ENCODE measurements around the gene ZGLP1.
"Not testable (repeated sequence)": the region's sequence is repeated elsewhere in the genome, so short reads cannot be mapped to it uniquely, and the experiment has no call there.

ZGLP1 gene

DNA sequence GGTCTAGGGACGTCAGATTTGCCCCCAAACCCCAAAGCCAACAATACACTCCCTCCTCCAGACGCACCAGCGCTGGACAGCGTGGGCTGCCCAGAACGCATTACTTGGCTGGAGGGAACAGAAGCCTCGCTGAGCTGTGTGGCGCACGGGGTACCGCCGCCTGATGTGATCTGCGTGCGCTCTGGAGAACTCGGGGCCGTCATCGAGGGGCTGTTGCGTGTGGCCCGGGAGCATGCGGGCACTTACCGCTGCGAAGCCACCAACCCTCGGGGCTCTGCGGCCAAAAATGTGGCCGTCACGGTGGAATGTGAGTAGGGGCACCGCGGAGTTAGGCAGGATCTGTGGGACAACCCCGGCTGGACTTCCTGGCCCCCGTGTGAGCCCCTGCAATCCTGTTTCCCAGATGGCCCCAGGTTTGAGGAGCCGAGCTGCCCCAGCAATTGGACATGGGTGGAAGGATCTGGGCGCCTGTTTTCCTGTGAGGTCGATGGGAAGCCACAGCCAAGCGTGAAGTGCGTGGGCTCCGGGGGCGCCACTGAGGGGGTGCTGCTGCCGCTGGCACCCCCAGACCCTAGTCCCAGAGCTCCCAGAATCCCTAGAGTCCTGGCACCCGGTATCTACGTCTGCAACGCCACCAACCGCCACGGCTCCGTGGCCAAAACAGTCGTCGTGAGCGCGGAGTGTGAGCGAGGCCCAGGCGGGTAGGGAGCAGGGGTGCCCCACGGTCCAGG, 15.8 kb downstream of the ZGLP1 start:
- no peak for DNase-seq (ENCODE audit: low read depth)

DNA sequence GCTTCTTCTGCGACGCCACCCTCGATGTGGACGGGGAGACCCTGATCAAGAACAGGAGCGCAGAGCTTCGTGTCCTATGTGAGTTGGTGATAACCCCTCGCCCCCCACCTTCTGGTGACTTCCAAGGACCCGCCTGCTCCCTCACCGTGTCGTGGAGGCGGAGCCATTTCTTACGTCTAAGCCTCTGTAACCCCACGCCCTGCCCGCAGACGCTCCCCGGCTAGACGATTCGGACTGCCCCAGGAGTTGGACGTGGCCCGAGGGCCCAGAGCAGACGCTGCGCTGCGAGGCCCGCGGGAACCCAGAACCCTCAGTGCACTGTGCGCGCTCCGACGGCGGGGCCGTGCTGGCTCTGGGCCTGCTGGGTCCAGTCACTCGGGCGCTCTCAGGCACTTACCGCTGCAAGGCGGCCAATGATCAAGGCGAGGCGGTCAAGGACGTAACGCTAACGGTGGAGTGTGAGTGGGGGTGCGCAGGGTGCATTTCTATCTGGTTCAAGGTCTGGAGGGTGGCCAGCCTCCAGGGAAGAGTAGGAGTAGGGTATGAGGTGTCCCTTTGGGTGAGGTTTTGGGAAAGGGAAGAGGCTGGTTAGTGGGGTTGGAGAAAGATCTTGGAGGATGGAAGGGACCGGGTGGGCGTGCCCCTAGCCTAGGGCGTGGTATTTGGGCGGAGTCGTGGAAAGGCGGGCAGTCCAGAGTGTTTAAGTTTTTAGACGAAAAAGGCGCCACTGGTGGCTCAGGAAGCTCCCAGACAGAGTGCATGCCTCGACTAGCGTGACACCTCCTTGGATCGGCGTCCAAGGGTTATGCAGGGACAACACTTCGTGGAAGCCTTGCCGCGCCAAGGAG, 16.6 kb downstream of the ZGLP1 start:
- DNase-seq (ENCODE audit: low read depth), result no peak

DNA sequence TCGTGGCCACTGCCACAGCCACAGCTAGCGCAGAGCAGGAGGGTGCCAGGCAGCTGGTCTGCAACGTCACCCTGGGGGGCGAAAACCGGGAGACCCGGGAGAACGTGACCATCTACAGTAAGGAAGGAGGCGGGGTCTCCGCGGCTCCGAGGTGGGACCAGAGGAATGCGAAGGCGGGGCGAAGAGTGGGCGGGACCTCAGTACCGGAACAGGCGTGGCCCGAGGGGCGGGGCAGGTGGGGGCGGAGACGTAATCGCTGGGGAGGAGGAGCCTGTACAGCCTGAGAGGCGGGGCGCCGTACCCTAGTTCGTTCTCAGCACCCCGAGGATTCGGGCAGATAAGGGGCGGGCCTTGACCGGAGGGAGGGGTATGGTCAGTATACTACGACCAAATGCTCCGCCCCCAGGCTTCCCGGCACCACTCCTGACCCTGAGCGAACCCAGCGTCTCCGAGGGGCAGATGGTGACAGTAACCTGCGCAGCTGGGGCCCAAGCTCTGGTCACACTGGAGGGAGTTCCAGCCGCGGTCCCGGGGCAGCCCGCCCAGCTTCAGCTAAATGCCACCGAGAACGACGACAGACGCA, 17.3 kb downstream of the ZGLP1 start:
- peak; percentile 58 for DNase-seq (ENCODE audit: low read depth)

DNA sequence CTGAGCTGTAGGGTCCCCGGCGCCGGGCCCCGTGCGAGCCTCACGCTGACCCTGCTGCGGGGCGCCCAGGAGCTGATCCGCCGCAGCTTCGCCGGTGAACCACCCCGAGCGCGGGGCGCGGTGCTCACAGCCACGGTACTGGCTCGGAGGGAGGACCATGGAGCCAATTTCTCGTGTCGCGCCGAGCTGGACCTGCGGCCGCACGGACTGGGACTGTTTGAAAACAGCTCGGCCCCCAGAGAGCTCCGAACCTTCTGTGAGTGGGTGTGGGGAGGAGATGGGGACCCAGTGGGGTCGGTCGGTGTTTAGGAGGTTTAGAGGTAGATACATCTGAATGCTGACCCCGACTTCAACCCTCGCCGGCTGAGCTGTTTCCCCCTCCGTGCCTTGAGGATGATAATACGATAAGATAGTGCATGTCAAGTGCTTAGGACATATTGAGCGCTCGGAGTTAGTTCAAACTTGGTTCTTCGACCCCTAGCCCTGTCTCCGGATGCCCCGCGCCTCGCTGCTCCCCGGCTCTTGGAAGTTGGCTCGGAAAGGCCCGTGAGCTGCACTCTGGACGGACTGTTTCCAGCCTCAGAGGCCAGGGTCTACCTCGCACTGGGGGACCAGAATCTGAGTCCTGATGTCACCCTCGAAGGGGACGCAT, 17.9 kb downstream of the ZGLP1 start:
- no peak for DNase-seq (ENCODE audit: low read depth)

DNA sequence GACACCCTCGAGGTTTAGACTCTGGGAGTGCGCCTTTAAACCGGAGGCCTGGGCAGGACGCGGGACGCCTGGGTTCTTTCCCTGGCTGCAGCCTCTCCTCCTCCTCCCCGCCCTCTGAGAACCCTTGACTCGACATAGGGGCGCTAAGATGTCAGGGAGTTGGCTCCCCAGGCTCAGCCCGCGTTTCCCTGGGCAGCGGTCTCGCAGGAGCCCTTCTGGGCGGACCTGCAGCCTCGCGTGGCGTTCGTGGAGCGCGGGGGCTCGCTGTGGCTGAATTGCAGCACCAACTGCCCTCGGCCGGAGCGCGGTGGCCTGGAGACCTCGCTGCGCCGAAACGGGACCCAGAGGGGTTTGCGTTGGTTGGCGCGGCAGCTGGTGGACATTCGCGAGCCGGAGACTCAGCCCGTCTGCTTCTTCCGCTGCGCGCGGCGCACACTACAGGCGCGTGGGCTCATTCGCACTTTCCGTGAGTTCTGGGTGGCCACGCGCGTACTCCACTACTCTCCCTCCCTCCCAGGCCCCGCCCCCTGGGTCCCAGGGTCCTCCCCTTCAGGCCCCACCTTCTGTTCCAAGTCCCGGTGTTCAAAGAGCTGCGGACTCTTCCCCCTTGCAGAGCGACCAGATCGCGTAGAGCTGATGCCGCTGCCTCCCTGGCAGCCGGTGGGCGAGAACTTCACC, 18.6 kb downstream of the ZGLP1 start:
- peak; percentile 54 for DNase-seq (ENCODE audit: low read depth)

DNA sequence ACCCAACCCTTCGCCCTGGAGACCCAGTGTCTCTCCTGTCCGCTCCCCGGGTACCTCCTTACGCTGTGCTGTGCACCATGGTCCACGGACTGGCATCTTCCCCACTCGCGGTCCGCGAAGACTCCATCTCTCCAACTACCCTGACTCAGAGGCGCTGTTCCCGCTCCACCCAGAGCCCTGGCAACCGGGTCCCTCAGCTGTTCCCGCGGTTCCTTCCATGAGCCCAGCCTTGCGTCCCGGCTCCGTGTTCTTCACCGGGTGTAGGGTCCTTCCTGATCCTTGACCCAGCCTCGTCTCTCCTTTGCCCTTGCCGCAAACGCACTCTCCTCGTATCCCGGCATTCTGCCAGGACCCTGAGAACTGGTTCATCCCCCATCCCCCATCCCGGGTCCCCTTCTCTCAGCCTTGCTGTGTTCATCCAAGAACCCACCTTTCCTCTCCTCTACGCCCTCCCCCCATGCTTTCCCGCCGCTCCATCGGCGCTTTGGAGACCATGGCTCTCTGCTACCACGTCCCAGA, 19.2 kb downstream of the ZGLP1 start:
- no peak for DNase-seq (ENCODE audit: low read depth)

DNA sequence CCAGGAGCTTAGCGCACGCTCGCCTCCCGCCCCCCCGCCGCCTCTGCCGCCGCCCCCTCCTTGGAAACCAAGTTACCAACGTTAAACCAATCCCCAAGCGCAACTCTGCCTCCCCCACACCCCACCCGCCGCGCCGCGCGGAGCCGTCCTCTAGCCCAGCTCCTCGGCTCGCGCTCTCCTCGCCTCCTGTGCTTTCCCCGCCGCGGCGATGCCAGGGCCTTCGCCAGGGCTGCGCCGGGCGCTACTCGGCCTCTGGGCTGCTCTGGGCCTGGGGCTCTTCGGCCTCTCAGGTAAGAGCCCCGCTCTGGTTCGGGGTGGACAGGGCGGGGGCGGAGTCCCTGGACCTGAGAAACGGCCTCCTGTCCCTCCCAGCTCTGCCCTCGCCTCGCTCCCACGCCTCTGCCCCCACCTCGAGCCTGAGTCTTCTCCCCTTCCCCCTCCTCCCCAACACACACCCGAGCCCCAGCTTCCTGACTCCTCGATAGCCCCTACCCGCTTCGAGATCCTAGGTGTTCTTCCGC, 19.7 kb downstream of the ZGLP1 start, which contains the start of gene ICAM5:
TSS of gene ICAM5 (plus strand) at position 117 of the 521 bp plus-strand sequence. CDS start at position 209, 92 bp downstream.
- DNase-seq (ENCODE audit: low read depth), result peak; percentile 73

DNA sequence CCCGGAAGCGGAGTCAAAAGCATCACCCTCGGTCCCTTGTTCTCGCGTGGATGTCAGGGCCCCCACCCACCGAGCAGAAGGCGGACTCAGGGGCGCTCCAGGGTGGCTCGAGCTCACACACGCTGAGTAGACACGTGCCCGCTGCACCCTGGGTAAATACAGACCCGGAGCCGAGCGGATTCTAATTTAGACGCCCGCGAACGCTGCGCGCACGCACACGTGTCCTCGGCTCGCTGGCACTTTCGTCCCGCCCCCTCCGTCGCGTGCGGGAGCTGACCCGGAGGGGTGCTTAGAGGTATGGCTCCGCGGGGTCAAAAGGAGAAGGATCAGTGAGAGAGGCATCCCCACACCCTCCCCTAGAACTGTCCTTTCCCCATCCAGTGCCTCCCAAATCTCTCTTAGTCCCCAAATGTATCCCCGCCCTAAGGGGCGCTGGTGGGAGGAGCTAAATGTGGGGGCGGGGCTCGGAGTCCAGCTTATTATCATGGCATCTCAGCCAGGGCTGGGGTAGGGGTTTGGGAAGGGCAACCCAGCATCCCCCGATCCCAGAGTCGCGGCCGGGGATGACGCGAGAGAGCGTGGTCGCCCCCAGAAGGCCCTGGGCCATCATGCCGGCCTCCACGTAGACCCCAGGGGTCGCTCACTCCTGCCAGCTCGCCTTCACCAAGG, 20.3 kb downstream of the ZGLP1 start:
- DNase-seq (ENCODE audit: low read depth), result peak; percentile 60

DNA sequence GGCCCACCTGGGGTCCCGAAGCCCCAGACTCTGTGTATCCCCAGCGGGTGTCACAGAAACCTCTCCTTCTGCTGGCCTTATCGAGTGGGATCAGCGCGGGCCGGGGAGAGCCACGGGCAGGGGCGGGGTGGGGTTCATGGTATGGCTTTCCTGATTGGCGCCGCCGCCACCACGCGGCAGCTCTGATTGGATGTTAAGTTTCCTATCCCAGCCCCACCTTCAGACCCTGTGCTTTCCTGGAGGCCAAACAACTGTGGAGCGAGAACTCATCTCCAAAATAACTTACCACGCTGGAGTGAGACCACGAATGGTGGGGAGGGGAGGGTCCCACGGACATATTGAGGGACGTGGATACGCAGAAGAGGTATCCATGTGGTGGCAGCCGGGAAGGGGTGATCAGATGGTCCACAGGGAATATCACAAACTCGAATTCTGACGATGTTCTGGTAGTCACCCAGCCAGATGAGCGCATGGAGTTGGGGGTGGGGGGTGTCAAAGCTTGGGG, 20.9 kb downstream of the ZGLP1 start:
- peak; percentile 26 for DNase-seq (ENCODE audit: low read depth)

DNA sequence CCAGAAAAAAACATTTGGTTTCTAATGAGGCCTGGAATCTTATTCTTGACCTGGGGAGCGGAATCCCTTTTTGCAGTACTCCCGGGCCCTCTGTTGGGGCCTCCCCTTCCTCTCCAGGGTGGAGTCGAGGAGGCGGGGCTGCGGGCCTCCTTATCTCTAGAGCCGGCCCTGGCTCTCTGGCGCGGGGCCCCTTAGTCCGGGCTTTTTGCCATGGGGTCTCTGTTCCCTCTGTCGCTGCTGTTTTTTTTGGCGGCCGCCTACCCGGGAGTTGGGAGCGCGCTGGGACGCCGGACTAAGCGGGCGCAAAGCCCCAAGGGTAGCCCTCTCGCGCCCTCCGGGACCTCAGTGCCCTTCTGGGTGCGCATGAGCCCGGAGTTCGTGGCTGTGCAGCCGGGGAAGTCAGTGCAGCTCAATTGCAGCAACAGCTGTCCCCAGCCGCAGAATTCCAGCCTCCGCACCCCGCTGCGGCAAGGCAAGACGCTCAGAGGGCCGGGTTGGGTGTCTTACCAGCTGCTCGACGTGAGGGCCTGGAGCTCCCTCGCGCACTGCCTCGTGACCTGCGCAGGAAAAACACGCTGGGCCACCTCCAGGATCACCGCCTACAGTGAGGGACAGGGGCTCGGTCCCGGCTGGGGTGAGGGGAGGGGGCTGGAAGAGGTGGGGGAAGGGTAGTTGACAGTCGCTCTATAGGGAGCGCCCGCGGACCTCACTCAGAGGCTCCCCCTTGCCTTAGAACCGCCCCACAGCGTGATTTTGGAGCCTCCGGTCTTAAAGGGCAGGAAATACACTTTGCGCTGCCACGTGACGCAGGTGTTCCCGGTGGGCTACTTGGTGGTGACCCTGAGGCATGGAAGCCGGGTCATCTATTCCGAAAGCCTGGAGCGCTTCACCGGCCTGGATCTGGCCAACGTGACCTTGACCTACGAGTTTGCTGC, 22.5 kb downstream of the ZGLP1 start, which contains the start of gene ICAM4:
TSS of gene ICAM4 (plus strand) at position 153 of the 935 bp plus-strand sequence. CDS start at position 211, 58 bp downstream.
- no peak for DNase-seq (ENCODE audit: low read depth)

DNA sequence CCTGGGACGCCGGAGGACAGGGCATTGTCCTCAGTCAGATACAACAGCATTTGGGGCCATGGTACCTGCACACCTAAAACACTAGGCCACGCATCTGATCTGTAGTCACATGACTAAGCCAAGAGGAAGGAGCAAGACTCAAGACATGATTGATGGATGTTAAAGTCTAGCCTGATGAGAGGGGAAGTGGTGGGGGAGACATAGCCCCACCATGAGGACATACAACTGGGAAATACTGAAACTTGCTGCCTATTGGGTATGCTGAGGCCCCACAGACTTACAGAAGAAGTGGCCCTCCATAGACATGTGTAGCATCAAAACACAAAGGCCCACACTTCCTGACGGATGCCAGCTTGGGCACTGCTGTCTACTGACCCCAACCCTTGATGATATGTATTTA, 24.2 kb downstream of the ZGLP1 start:
- no peak for DNase-seq (ENCODE audit: low read depth)

DNA sequence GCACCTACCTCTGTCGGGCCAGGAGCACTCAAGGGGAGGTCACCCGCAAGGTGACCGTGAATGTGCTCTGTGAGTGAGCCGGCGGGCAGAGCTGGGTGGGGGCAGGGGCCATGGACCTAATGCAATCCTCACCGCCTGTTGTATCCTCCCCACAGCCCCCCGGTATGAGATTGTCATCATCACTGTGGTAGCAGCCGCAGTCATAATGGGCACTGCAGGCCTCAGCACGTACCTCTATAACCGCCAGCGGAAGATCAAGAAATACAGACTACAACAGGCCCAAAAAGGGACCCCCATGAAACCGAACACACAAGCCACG, 24.7 kb downstream of the ZGLP1 start:
- DNase-seq (ENCODE audit: low read depth), result no peak

DNA sequence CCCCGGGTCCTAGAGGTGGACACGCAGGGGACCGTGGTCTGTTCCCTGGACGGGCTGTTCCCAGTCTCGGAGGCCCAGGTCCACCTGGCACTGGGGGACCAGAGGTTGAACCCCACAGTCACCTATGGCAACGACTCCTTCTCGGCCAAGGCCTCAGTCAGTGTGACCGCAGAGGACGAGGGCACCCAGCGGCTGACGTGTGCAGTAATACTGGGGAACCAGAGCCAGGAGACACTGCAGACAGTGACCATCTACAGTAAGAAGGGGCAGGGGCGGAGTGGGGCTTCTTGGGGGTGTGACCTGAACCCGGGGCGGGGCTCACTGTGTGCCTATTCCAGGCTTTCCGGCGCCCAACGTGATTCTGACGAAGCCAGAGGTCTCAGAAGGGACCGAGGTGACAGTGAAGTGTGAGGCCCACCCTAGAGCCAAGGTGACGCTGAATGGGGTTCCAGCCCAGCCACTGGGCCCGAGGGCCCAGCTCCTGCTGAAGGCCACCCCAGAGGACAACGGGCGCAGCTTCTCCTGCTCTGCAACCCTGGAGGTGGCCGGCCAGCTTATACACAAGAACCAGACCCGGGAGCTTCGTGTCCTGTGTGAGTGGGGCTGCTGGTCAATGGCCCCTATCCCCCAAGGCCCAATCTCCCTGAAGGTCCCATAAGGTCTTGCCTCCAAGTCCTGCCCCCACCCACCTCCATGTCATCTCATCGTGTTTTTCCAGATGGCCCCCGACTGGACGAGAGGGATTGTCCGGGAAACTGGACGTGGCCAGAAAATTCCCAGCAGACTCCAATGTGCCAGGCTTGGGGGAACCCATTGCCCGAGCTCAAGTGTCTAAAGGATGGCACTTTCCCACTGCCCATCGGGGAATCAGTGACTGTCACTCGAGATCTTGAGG, 25.3 kb downstream of the ZGLP1 start:
- DNase-seq (ENCODE audit: low read depth), result no peak

DNA sequence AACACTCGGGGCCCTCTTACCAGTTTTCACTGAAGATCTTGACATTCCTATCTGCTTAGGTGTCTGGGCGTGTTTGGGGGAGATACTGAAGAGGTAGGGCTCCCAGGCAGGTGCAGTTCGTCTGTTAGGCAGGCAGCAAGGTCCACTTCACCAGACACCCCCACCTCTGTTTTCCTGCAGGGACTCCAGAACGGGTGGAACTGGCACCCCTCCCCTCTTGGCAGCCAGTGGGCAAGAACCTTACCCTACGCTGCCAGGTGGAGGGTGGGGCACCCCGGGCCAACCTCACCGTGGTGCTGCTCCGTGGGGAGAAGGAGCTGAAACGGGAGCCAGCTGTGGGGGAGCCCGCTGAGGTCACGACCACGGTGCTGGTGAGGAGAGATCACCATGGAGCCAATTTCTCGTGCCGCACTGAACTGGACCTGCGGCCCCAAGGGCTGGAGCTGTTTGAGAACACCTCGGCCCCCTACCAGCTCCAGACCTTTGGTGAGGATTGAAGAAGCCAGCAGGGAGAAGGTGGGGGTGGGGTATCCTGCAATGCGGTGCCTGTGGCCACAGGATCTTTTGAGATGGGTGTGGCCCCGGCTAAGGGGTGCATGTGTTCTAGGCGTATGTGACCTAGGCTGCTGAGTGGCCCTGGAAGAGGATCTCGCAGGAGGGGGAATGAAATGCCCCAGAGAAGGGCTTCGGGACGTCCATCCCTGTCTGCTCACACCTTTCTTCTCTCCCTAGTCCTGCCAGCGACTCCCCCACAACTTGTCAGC, 26.1 kb downstream of the ZGLP1 start:
- no peak for DNase-seq (ENCODE audit: low read depth)

DNA sequence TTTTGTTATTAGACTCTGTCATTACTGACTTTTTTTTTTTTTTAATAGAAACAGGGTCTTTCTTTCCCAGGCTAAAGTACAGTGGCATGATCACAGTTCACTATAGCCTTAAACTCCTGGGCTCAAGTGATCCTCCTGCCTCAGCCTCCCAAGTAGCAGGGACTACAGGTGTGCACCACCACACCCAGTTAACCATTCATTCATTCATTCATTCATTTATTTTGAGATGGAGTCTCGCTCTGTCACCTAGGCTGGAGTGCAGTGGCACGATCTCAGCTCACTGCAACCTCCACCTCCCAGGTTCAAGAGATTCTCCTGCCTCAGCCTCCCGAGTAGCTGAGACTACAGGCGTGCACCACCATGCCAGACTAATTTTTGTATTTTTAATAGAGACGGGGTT, 27.6 kb downstream of the ZGLP1 start:
- not testable (repeated sequence) for DNase-seq (ENCODE audit: low read depth)

DNA sequence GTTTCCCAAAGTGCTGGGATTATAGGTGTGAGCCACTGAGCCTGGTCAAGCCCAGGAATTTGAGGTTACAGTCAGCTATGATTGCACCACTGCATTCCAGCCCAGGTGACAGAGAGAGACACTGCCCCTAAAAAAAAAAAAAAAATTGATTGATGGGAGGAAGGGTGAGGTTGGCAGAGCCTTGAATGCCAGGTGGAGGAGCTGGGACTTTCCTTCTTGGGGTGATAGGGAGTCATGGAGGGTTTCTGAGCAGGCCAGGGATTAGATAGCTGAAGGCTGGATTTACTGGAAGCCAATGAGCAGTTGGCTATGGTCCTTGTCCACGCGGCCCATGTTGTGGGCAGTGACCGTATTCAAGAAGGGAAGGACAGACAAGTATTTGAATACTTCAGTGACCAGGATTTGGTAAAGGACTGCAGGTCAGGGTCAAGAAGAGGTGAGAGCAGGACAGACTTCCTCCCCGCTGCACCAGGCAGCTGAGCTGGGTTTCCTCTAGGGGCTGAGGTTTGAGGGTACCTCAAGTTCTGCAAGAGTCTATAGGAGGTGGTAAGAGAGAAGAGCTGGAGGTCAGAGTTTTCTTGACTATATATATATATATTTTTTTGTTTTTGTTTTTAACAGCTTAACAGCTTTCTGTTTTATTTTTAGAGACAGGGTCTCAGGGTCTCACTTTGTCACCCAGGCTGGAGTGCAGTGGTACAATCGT, 29.7 kb downstream of the ZGLP1 start:
- DNase-seq (ENCODE audit: low read depth), result no peak

DNA sequence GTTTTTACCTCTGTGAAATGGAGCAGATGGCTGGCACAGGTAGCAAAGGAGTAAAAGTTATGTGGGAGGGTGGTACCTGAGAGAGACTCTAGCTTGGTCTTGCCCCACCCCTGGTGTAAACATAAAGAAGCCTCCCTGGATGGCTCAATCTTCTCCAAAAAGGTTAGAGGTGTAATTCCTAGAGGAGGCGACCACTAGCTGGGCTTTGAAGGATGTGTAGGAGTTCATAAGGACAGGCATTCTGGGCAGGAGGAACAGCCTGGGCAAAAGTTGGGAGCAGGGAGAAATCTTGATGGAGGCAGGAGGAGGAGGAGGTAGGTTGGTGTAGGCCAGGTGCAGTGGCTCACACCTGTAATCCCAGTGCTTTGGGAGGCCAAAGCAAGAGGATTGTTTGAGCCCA, 30.7 kb downstream of the ZGLP1 start:
- no peak for DNase-seq (ENCODE audit: low read depth)
